ENCODE results near the gene SCAMP1. TPM values are rescaled to one million over a fixed set of nuclear protein-coding genes. Genes with fewer than 3 reads are reported as not detected.
"Not testable (repeated sequence)": the region's sequence is repeated elsewhere in the genome, so short reads cannot be mapped to it uniquely, and the experiment has no call there.

The SCAMP1 gene
- total RNA-seq, 2 experiments from 2014 or later: 17.4 to 19.3 TPM

DNA sequence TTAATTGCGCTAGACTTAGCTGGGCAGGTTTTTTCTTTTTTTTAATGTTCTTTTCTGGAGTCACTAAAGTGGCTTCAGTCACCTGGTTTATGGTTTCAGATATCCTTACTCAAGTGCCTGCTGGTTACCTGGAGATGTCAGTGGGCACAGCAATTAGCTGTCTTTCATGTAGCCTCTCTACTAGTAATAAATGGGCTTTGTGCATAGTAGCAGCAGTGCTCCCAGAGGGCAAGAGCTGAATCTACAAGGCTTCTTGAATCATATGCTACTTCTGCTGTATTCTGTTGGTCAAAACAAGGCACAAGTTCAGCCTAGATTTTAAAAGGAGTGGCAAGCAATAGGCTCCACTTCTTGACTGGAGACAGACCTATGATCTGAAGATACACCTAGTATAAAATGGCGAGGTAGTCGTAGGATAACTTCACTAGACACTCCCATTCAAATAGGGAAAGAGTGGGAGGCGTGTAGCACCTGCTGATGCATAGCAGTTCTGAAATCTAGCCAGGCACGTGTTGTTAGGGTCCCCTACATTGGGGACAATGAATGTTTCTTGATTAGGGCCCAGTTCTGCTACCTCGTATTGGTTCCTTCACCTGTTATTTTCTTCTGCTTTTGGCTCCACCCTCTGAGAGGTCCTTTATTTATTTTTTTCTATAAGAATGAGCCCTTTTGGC is 7.0 kb downstream of the SCAMP1 start:
- ChIA-PET POLR2A (interaction anchor here (0.6 to 0.7 kb wide), 2 partner anchors 8 to 64 kb away, joined by 3 read pairs; no protein-coding TSS in a partner anchor), CTCF (interaction anchor here (0.6 kb wide), 1 partner anchor 75 kb away, joined by 4 read pairs; no protein-coding TSS in a partner anchor)
- no peak overlapping the region for H3K4me3 Mint-ChIP-seq
- H3K27ac Mint-ChIP-seq: no peak overlapping the region
- H3K4me1 Mint-ChIP-seq: peaks cover 4% of the 10 kb centered on the region
- H3K27me3 Mint-ChIP-seq: no peaks in the 10 kb centered on the region
- peaks cover 3% of the 10 kb centered on the region for H3K36me3 Mint-ChIP-seq (ENCODE audit: low read depth)
- no peaks in the 10 kb centered on the region for H3K9me3 Mint-ChIP-seq
- no peak for DNase-seq

DNA sequence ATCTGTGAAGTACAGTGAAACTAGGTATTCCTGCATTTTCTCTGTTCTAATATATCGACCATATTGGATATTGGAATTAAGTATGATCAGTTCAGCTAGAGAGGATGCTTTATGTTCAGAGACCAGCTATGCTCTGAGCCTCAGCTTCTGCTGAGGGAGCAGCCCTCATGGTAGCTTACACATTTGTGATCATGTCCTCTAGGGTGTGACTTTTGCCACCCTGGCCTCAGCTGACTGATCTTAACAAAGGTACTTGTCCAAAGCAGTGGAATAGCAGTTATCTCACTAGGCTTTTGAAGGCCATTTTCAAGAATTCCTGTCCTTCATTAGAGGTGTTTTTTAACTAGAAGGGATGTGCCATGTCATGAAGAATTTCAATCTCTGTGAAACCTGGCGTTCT is 9.3 kb downstream of the SCAMP1 start:
- Mint-ChIP-seq H3K4me1 (peaks cover 3% of the 10 kb centered on the region), H3K9me3 (no peaks in the 10 kb centered on the region), H3K4me3 (no peak overlapping the region), H3K27ac (no peak overlapping the region), H3K36me3 (ENCODE audit: low read depth) (no peaks in the 10 kb centered on the region), H3K27me3 (no peaks in the 10 kb centered on the region)
- CTCF ChIA-PET: no interaction called here
- no peak for DNase-seq
- POLR2A ChIA-PET: no interaction called here

DNA sequence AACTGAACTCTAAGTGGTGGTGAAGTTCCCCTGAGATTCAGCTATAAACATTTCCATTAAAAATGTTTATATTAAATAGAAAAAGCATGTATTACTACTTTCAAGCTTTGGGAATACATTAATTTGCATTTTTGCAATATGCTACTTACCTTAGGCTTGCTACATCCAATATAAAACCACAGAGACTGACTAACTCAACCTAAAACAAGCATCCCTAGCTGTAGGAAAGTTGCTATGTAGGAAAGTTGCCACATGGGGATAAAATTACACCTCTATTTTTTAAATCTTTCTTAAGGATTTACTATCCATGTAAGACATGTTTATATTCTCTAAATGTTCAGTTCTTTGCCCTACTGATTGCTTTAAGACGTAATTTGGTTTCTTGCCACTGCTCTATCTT is 12.8 kb downstream of the SCAMP1 start:
- Mint-ChIP-seq H3K4me1 (peaks cover 7% of the 10 kb centered on the region), H3K36me3 (ENCODE audit: low read depth) (no peaks in the 10 kb centered on the region), H3K9me3 (no peaks in the 10 kb centered on the region), H3K27me3 (no peaks in the 10 kb centered on the region), H3K27ac (no peak overlapping the region), H3K4me3 (no peak overlapping the region)
- CTCF ChIA-PET: interaction anchor here (0.6 to 1.2 kb wide), 3 partner anchors 12 to 400 kb away, joined by 3 to 4 read pairs (median 3); no protein-coding TSS in a partner anchor
- POLR2A ChIA-PET: no interaction called here
- DNase-seq: no peak

DNA sequence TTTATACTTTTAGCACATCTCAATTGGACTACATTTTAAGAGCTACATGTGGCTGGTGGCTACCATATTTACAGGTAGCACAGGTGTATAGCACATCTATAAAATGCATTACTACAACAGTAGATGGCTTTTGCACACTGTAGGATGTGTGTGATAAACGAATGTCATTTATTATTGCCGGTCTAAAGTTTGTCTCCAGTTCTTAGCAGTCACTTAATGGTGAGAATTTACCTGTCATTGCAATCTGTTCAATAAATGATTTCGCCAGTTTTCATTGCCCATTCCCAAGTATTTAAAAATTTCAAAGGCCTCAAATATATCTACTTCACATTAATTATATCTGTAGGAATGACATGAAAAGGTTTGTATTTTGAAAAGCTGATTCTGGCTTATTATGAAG is 15.9 kb downstream of the SCAMP1 start:
- H3K27ac Mint-ChIP-seq: no peak overlapping the region
- H3K27me3 Mint-ChIP-seq: no peaks in the 10 kb centered on the region
- H3K9me3 Mint-ChIP-seq: no peaks in the 10 kb centered on the region
- POLR2A ChIA-PET: no interaction called here
- H3K36me3 Mint-ChIP-seq (ENCODE audit: low read depth): no peaks in the 10 kb centered on the region
- CTCF ChIA-PET: interaction anchor here (1.0 kb wide), 1 partner anchor 16 kb away, joined by 4 read pairs; the partner anchor contains the start of gene SCAMP1
- no peak for DNase-seq
- peaks cover 7% of the 10 kb centered on the region for H3K4me1 Mint-ChIP-seq
- no peak overlapping the region for H3K4me3 Mint-ChIP-seq

DNA sequence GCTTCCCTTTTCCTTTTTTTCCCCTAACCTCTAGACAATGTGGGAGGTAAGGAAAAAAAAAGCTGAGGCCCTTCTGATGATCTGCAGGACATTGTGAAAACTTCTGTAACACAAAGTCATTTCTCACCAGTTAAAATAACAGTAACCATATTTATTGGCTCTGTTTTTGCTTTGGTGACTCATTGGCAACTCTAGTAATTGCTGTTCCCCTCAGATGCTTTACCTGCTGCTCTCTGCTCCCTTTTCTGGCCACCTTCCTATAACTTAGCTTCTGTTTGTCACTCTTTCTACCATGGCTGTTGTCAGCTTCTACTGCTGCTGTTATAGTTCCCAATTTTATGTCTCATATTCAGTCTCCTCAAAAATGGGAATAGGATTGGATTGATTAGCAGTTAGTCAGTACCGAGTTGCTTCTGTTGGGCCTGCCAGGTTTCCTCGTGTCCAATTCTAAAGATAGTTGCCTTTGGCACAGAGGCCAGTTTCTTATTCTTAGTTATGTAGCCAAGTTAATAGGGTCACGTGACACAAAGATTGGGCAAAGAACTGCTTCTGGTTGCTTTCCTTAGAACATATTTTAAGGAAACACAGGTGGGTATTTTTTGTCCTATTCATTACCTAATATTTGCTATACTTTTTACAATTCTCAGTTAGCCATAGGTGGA is 16.8 kb downstream of the SCAMP1 start:
- no peaks in the 10 kb centered on the region for H3K27me3 Mint-ChIP-seq
- H3K27ac Mint-ChIP-seq: no peak overlapping the region
- H3K4me1 Mint-ChIP-seq: peaks cover 7% of the 10 kb centered on the region
- CTCF ChIA-PET: interaction anchor here (1.0 to 1.3 kb wide), 2 partner anchors 10 to 16 kb away, joined by 4 read pairs; partner anchors contain the start of gene SCAMP1
- H3K4me3 Mint-ChIP-seq: no peak overlapping the region
- H3K9me3 Mint-ChIP-seq: no peaks in the 10 kb centered on the region
- DNase-seq: no peak
- H3K36me3 Mint-ChIP-seq (ENCODE audit: low read depth): no peaks in the 10 kb centered on the region
- POLR2A ChIA-PET: no interaction called here

DNA sequence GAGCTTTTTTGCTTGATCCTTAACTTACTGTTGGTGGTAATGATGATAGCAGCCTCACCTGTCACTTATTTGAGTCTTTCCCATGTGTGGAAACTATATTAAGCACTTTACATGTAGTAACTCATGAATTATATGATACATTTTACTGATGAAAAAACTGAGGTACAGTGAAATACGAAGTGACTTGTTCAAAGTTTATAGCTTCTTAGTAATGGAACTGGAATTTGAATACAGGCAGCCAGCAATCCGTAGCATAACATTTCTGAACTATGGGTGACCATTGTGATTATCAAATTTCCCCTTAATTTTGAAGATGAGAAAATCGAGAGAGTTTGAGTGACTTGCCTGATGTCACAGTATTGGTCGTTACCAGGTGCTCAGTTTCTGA is 17.3 kb downstream of the SCAMP1 start:
- Mint-ChIP-seq H3K27ac (no peak overlapping the region), H3K4me1 (peaks cover 7% of the 10 kb centered on the region), H3K36me3 (ENCODE audit: low read depth) (no peaks in the 10 kb centered on the region), H3K27me3 (no peaks in the 10 kb centered on the region), H3K9me3 (peaks cover 5% of the 10 kb centered on the region), H3K4me3 (no peak overlapping the region)
- POLR2A ChIA-PET: no interaction called here
- no peak for DNase-seq
- CTCF ChIA-PET: interaction anchor here (1.3 kb wide), 1 partner anchor 9 kb away, joined by 4 read pairs; no protein-coding TSS in a partner anchor

DNA sequence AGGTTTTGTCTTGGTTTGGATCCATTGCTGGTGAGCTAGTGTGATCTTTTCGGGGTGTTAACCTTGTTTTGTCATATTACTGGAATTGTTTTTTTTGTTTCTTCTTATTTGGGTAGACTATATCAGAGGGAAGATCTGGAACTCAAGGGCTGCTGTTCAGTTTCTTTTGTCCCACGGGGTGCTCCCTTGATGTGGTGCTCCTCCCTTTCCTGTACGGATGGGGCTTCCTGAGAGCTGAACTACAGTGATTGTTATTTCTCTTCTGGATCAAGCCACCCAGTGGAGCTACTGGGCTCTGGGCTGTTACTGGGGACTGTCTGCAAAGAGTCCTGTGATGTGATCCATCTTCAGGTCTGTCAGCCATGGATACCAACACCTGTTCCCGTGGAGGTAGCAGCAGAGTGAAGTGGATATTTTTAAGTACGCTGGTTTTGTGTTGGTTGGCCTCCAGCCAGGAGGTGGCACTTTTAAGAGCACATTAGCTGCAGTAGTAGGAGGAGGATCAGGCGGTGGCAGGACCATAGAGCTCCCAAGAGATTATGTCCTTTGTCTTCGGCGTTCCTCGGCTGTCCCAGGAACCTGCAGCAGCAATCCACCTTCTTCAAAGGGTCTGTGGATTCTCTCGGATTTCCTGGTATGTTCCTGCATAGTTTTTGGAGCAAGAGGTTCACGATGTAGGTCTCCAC is 27.2 kb downstream of the SCAMP1 start:
- CTCF ChIA-PET: interaction anchor here (1.0 kb wide), 1 partner anchor 10 kb away, joined by 4 read pairs; no protein-coding TSS in a partner anchor

DNA sequence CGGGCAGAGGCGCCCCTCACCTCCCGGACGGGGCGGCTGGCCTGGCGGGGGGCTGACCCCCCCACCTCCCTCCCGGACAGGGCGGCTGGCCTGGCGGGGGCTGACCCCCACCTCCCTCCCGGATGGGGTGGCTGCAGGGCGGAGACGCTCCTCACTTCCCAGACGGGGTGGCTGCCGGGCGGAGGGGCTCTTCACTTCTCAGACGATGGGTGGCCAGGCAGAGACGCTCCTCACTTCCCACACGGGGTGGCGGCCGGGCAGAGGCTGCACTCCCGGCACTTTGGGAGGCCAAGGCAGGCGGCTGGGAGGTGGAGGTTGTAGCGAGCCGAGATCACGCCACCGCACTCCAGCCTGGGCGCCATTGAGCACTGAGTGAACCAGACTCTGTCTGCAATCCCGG is 30.9 kb downstream of the SCAMP1 start:
- DNase-seq; POLR2A ChIA-PET; H3K4me3 Mint-ChIP-seq; CTCF ChIA-PET; H3K27ac Mint-ChIP-seq; H3K4me1 Mint-ChIP-seq; H3K36me3 Mint-ChIP-seq (ENCODE audit: low read depth); H3K27me3 Mint-ChIP-seq: not testable (repeated sequence)
- H3K9me3 Mint-ChIP-seq: peaks cover 13% of the 10 kb centered on the region

More for the DNA sequence above, 27.2 kb downstream of the SCAMP1 start:
- H3K27ac Mint-ChIP-seq: no peak overlapping the region
- no peak overlapping the region for H3K4me3 Mint-ChIP-seq
- H3K27me3 Mint-ChIP-seq: no peaks in the 10 kb centered on the region
- DNase-seq: no peak
- H3K36me3 Mint-ChIP-seq (ENCODE audit: low read depth): peaks cover 19% of the 10 kb centered on the region
- H3K4me1 Mint-ChIP-seq: peaks cover 2% of the 10 kb centered on the region
- POLR2A ChIA-PET: no interaction called here
- peaks cover 34% of the 10 kb centered on the region for H3K9me3 Mint-ChIP-seq

DNA sequence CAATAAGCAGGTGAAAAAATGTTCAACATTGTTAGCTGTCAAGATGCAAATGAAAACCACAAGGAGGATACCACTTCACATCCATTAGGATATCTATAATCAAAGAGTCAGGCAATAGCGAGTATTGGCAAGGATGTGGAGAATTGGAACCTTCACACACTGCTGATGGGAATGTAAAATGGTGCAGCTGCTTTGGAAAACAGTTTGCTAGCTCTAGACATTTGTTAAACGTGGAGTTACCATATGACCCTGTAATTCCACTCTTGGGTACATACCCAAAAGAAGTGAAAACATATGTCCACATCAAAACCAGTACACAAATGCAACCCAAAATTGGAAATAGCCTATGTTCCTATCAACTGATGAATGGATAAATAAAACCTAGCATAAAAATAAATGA is 37.4 kb downstream of the SCAMP1 start:
- DNase-seq: no peak
- Mint-ChIP-seq H3K4me1 (no peaks in the 10 kb centered on the region), H3K4me3 (no peak overlapping the region), H3K27ac (no peak overlapping the region), H3K36me3 (ENCODE audit: low read depth) (peaks cover 19% of the 10 kb centered on the region), H3K9me3 (peaks cover 21% of the 10 kb centered on the region), H3K27me3 (no peaks in the 10 kb centered on the region)
- ChIA-PET CTCF (no interaction called here), POLR2A (no interaction called here)

DNA sequence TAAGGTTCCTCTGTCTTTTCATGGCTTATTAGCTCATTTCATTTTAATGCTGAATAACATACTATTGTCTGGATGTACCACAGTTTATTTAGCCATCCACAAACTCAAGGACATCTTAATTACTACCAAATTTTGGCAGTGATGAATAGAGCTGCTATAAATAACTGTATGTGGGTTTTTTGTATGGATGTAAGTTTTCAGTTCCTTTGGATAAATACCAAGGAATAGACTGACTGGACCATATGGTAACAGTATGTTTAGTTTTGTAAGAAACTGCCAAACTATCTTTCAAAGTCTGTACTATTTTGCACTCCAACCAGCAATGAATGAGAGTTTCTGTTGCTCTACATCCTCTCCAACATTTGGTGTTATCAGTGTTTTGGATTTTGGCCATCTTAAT is 38.7 kb downstream of the SCAMP1 start:
- Mint-ChIP-seq H3K27me3 (no peaks in the 10 kb centered on the region), H3K27ac (no peak overlapping the region), H3K4me1 (no peaks in the 10 kb centered on the region), H3K36me3 (ENCODE audit: low read depth) (peaks cover 19% of the 10 kb centered on the region), H3K9me3 (peaks cover 21% of the 10 kb centered on the region), H3K4me3 (no peak overlapping the region)
- CTCF ChIA-PET: no interaction called here
- POLR2A ChIA-PET: no interaction called here
- no peak for DNase-seq

DNA sequence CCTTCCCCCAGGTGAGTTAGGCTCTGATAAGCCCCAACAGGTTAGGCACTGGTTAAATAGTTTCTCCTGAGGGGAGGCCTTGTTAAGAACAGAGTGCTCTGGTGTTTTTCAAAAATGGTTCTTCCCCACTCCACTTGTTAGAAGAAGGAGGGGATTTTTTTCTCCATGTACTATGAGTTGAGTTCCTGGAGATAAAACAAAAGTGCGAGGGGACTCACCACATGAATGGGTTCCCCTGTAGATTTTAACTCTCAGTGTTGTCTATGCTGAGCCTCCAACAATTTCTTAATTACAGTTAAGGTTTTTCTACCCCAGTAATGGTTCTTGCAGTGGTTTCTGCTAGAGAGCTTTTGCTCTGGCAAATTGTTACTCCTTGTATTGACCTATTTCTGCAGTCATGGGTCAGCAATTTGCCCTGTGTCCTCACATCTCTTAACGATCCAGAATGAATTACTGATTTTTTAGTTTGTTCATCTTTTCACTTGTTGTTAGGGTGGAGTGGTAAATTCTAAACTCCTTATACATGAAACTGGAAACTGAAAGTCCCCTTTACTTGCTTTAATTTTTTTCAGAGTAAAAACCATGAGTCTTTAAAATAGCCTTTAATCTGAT is 44.4 kb downstream of the SCAMP1 start:
- DNase-seq: no peak
- Mint-ChIP-seq H3K9me3 (peaks cover 11% of the 10 kb centered on the region), H3K4me3 (no peak overlapping the region), H3K27me3 (no peaks in the 10 kb centered on the region), H3K4me1 (peaks cover 24% of the 10 kb centered on the region), H3K36me3 (ENCODE audit: low read depth) (peaks cover 19% of the 10 kb centered on the region), H3K27ac (no peak overlapping the region)
- ChIA-PET POLR2A (no interaction called here), CTCF (no interaction called here)

DNA sequence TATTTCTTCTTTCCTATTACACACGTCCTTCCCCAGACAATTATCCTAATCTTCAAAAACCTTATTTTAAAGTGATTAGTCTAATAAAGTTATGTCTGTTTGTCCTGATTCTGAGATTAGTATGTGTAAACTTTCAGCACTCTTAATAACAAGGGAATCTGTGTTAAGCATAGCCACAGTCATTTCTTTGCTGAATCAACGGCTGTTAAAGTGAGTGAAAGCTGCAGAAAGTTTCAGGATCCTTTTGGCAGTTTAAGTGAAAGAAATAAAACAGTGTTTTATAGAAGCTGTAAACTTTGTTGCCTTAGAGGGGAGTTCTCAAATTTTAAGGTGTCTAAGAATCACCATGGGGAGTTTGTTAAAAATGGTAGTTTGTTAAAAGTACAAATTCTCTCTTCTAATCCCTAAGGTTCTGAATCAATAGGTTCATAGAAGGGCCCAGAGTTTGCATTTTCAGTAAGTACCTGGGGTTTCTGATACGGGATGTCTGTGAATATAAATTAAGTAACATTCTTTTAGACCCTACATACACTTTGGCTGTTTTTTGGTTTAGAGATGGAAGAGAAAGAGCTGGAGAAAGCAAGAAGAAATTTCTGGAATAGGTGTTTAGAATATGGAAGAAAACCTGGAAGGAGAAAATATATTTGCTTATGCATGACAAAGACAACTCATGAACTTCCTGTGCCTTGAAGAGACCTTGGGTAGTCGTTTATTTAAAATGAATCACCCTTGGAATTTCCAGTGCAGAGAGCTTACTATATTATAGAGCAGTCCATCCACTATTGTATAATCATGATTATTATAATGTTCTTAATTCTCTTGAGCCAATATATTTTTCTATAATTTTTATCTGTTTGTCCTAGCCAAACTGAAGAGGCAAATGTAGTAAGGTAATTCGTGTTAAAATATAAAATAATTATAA is 45.7 kb downstream of the SCAMP1 start:
- no peak for DNase-seq
- Mint-ChIP-seq H3K27me3 (no peaks in the 10 kb centered on the region), H3K4me3 (no peak overlapping the region), H3K4me1 (peaks cover 24% of the 10 kb centered on the region), H3K36me3 (ENCODE audit: low read depth) (peaks cover 10% of the 10 kb centered on the region), H3K9me3 (peaks cover 3% of the 10 kb centered on the region), H3K27ac (no peak overlapping the region)
- POLR2A ChIA-PET: no interaction called here
- CTCF ChIA-PET: interaction anchor here (0.6 kb wide), 1 partner anchor 1946 kb away, joined by 3 read pairs; no protein-coding TSS in a partner anchor

Data from activated CD4-positive, alpha-beta T cell treated with anti-CD3 and anti-CD28 coated beads, Interleukin-2, amount 10 ng/mL, durations not matched to agents 7 days and 5 days (primary cell).